ENCODE results near the gene PLXNA3. TPM values are rescaled to one million over a fixed set of nuclear protein-coding genes. Genes with fewer than 3 reads are reported as not detected.

PLXNA3 gene
- polyA plus RNA-seq, 3 donors: 0.02 to 10.9 TPM; not detected in 1

- peak; percentile 88 to 95 (median 94) for DNase-seq
- Mint-ChIP-seq H3K27ac (peak within 1 kb of the TSS; percentile 91 to 98 (median 97)), H3K36me3 (peaks cover 7 to 20% of the 10 kb centered on the region in 2 donors), H3K9me3 (peaks cover 0 to 14% (median 2%) of the 10 kb centered on the region in 7 donors), H3K4me1 (peaks cover 21% of the 10 kb centered on the region), H3K4me3 (peak within 1 kb of the TSS; percentile 86 to 97), H3K27me3 (ENCODE audit: low read depth in 3 of 3) (peaks cover 0 to 6% (median 4%) of the 10 kb centered on the region in 3 donors)
- Histone ChIP-seq H3K36me3 (replicated peaks in 1 of 2; ENCODE audit: control insufficient read depth in 1 of 2, insufficient read depth in 2 of 2, low read length in 2 of 2) (peaks cover 13 to 14% of the 10 kb centered on the region in 2 donors), H3K4me1 (ENCODE audit: control insufficient read depth in 1 of 2, insufficient read depth in 2 of 2, low read length in 2 of 2) (peaks cover 39 to 42% of the 10 kb centered on the region in 2 donors), H3K27me3 (ENCODE audit: control insufficient read depth in 2 of 2, insufficient read depth in 2 of 2, low read length in 2 of 2) (no peaks in the 10 kb centered on the region), H3K27ac (ENCODE audit: low read depth in 1 of 2, low read length in 2 of 2) (peak within 1 kb of the TSS; percentile 95), H2AFZ (ENCODE audit: insufficient read depth, low read depth, low read length, poor library complexity, severe bottlenecking) (peak within 1 kb of the TSS; percentile 44), H3K4me2 (replicated peaks; ENCODE audit: extremely low read depth, low read length, poor library complexity, severe bottlenecking) (peak within 1 kb of the TSS; percentile 82), H3K9ac (ENCODE audit: insufficient read depth, low read length, poor library complexity, severe bottlenecking) (peak within 1 kb of the TSS; percentile 78), H3K79me2 (ENCODE audit: insufficient read depth, low read length) (peaks cover 48% of the 10 kb centered on the region), H4K20me1 (ENCODE audit: insufficient read depth, low read length) (peaks cover 11% of the 10 kb centered on the region), H3K9me3 (replicated peaks in 1 of 2; ENCODE audit: control insufficient read depth in 1 of 2, insufficient read depth in 1 of 2, low read length in 2 of 2) (no peaks in the 10 kb centered on the region), H3K4me3 (replicated peaks in 1 of 3; ENCODE audit: low read depth in 2 of 3, low read length in 3 of 3) (peak within 1 kb of the TSS; percentile 50 to 80 (median 73))
- no peak for TF ChIP-seq CTCF (IDR thresholded peaks at IDR 0.05)
- 2% methylated on average over 8 of the region's 26 CpGs for WGBS (ENCODE audit: insufficient coverage)
- intact Hi-C loops (cut with micrococcal nuclease): loop anchor here in 1 of 2 donors (5.0 kb wide), 1 partner anchor 108 kb away; the partner anchor contains the start of gene FAM3A
Measured at GRCh38 chrX:154409222-154409871, 48.7 kb upstream of the PLXNA3 start, which contains the start of gene DNASE1L1. Gene DNASE1L1 (minus strand): TSS chrX:154409254. CDS start chrX:154405568, 3,686 bp downstream.

- peak in 1 of 3 donors; percentile 22 for DNase-seq
- Histone ChIP-seq H2AFZ (ENCODE audit: insufficient read depth, low read depth, low read length, poor library complexity, severe bottlenecking) (peak overlapping the region; percentile 35), H3K27ac (ENCODE audit: low read depth in 1 of 2, low read length in 2 of 2) (peak overlapping the region; percentile 80 to 89), H3K79me2 (ENCODE audit: insufficient read depth, low read length) (peaks cover 42% of the 10 kb centered on the region), H3K9me3 (replicated peaks in 1 of 2; ENCODE audit: control insufficient read depth in 1 of 2, insufficient read depth in 1 of 2, low read length in 2 of 2) (no peaks in the 10 kb centered on the region), H3K9ac (ENCODE audit: insufficient read depth, low read length, poor library complexity, severe bottlenecking) (peak overlapping the region; percentile 81), H3K27me3 (ENCODE audit: control insufficient read depth in 2 of 2, insufficient read depth in 2 of 2, low read length in 2 of 2) (no peaks in the 10 kb centered on the region), H3K4me3 (replicated peaks in 1 of 3; ENCODE audit: low read depth in 2 of 3, low read length in 3 of 3) (peak overlapping the region; percentile 45 to 76 (median 55)), H3K36me3 (replicated peaks in 1 of 2; ENCODE audit: control insufficient read depth in 1 of 2, insufficient read depth in 2 of 2, low read length in 2 of 2) (peaks cover 5 to 15% of the 10 kb centered on the region in 2 donors), H3K4me1 (ENCODE audit: control insufficient read depth in 1 of 2, insufficient read depth in 2 of 2, low read length in 2 of 2) (peaks cover 39 to 42% of the 10 kb centered on the region in 2 donors), H4K20me1 (ENCODE audit: insufficient read depth, low read length) (no peaks in the 10 kb centered on the region), H3K4me2 (replicated peaks; ENCODE audit: extremely low read depth, low read length, poor library complexity, severe bottlenecking) (peak overlapping the region; percentile 74)
- 0% methylated on average over 5 of the region's 29 CpGs for WGBS (ENCODE audit: insufficient coverage)
- no peak for TF ChIP-seq CTCF (IDR thresholded peaks at IDR 0.05)
- H3K4me3 Mint-ChIP-seq: peak overlapping the region; percentile 72 to 82
- peaks cover 0 to 8% (median 2%) of the 10 kb centered on the region in 7 donors for H3K9me3 Mint-ChIP-seq
- peaks cover 0 to 6% (median 4%) of the 10 kb centered on the region in 3 donors for H3K27me3 Mint-ChIP-seq (ENCODE audit: low read depth in 3 of 3)
- H3K4me1 Mint-ChIP-seq: peaks cover 18% of the 10 kb centered on the region
- peaks cover 8 to 12% of the 10 kb centered on the region in 2 donors for H3K36me3 Mint-ChIP-seq
- intact Hi-C loops (cut with micrococcal nuclease): loop anchor here in 1 of 2 donors (2.0 kb wide), 1 partner anchor 15 kb away; no protein-coding TSS in a partner anchor
- peak overlapping the region; percentile 82 to 92 (median 90) for H3K27ac Mint-ChIP-seq
Measured at GRCh38 chrX:154411981-154412340, 46.1 kb upstream of the PLXNA3 start.

All from CD14-positive monocyte (primary cell).